ENCODE data around the gene OR7C2.

DNA sequence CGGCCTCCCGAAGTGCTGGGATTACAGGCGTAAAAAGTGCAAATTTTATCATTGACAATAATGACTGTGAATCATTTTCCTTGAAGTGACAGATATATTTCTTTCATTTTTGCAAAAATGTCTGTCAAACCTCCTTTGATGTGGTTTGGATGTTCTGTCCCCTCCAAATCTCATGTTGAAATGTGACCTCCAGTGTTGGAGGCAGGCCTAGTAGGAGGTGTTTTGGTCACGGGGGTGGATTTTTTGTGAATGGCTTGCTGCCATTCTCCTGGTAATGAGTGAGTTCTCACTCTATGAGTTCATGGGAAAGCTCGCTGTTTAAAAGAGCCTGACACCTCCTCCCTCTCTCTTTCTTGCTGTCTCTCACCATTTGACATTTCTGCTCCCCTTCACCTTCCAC, 43.8 kb downstream of the OR7C2 start:
- TF ChIP-seq ZFP3 (tag by site-specific recombination; IDR thresholded peaks at IDR 0.05; ENCODE audit: low read depth) (no peak), ZNF133 (tag by site-specific recombination; IDR thresholded peaks at IDR 0.05) (no peak), ZNF157 (tag by site-specific recombination; IDR thresholded peaks at IDR 0.05) (no peak), CTCF (tag by site-specific recombination; IDR thresholded peaks at IDR 0.05) (no peak), HOXA7 (CRISPR knock-in tag; IDR thresholded peaks at IDR 0.05; ENCODE audit: borderline replicate concordance) (no peak), KLF10 (tag by site-specific recombination; IDR thresholded peaks at IDR 0.05) (no peak), REST (tag by site-specific recombination; IDR thresholded peaks at IDR 0.05) (no peak)
- TF ChIP-seq, protein P1, sequence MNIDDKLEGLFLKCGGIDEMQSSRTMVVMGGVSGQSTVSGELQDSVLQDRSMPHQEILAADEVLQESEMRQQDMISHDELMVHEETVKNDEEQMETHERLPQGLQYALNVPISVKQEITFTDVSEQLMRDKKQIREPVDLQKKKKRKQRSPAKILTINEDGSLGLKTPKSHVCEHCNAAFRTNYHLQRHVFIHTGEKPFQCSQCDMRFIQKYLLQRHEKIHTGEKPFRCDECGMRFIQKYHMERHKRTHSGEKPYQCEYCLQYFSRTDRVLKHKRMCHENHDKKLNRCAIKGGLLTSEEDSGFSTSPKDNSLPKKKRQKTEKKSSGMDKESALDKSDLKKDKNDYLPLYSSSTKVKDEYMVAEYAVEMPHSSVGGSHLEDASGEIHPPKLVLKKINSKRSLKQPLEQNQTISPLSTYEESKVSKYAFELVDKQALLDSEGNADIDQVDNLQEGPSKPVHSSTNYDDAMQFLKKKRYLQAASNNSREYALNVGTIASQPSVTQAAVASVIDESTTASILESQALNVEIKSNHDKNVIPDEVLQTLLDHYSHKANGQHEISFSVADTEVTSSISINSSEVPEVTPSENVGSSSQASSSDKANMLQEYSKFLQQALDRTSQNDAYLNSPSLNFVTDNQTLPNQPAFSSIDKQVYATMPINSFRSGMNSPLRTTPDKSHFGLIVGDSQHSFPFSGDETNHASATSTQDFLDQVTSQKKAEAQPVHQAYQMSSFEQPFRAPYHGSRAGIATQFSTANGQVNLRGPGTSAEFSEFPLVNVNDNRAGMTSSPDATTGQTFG (tag by site-specific recombination; IDR thresholded peaks at IDR 0.05; ENCODE audit: borderline replicate concordance): no peak
